NCI-H1436 treated with DMSO at 0.1 percent for 48 hours (cell line): ENCODE results near the gene RPA1.
A peak's percentile ranks its signal among the peaks of the same experiment; 100 is the strongest.

ENCODE experiments used
- DNase-seq: peaks from one replicate; lab custom pipeline; 2025; lab: John Stamatoyannopoulos, UW

The RPA1 gene

DNA sequence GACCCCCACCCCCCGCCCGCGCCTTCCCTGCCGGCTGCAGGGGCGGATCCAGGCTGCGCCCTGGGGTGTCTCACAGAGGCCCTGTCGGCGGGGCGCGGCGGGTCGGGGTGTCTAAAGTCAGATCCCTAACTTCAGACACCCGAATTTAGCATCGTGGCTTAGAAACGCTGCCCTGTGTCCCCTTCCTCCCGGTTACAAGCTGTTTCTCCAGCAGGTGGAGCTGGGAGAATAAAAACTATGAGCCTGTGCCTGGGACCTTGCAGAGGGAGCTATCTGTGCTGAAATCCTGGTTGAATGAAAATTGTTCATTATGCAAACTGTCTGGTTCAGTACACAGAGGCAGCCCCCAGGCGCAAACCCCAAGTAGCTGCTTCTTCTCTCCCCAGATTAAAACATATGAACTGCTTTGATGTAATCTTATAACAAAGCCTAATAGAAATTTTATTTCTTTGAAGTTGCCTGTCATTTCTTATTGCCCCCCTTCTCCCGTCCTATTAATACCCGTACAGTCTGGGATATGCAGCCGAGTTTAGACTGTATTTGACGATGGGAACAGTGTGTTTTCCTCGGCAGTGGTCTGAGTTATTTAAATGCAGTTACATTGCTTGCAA lies 79.0 kb downstream of the RPA1 start:
- peak; percentile 61 for DNase-seq

DNA sequence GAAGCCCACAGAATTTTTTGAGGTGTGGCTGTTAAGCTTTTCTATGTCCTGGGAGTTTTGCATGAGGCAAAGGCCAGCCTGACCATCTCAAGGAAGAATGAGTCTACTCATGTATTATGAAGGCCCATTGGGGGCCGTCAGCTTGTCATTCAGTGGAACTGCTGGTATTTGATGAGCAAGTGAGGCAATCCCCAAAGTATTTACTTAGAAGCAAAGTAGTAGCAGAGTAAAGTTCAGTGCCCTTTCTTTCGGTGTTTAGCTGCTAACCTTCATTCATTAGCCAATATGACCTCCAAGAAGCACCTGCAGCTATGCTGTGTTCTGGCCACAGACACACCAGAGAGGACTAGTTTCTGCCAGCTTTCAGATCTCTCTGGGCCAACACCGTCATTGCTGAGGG lies 80.2 kb downstream of the RPA1 start:
- DNase-seq = no peak

DNA sequence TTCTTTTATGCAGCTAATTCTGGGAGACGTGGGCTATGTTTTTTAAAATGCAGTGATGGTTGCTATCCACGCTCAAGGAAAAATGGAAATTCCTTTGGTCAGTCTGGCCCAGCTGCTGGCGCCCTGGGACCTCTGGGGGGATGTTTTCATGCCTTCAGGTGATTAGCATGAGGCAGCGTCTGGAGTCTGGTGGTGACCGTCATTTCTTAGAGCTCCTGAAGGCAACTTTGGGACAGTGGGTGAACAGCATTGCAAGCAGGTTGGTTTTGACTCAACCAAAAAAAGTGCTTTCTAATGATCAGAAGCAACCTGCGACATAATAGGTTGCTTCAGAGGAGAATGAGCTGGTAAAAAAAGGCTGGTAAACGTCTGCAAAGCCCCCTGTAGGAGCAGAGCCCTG lies 82.3 kb downstream of the RPA1 start:
- DNase-seq = no peak

DNA sequence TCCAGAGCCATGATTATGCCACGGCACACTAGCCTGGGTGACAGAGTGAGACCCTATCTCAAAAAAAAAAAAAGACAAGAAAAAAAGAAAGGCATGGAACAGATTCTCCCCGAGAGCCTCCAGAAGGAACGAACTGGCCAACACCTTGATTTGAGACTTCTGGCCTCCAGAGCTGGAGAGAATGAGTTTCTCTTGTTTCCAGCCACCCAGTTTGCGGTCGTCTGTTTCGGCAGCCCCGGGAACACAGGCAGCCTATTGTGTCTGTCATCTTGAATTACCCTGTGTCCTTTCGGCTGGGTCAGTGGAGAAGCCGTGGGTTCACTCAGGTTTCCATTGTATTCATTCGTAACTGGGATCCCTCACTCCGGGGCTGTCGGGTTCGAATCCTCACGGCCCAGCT lies 83.9 kb downstream of the RPA1 start:
- DNase-seq = no peak

DNA sequence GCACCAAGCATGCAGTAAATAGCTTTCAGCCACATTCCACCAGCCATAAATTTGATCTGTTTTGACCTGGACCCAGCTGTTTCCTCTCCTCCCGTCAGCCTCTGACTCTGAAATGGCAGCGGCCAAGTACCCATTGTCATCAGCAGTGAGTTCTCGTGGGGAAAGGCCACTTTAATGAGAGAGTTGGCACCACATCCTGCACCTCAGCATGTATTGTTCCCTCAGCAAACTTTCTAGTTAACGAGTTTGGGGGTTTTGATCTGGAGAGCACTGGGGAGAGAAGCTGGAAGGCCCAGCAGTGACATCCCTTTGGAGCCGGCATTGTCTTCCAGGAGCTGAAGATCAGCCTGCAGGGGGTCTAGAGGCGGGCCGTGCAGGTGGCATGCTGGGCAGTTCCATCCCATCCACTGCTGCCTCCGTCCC lies 84.9 kb downstream of the RPA1 start:
- DNase-seq = no peak

DNA sequence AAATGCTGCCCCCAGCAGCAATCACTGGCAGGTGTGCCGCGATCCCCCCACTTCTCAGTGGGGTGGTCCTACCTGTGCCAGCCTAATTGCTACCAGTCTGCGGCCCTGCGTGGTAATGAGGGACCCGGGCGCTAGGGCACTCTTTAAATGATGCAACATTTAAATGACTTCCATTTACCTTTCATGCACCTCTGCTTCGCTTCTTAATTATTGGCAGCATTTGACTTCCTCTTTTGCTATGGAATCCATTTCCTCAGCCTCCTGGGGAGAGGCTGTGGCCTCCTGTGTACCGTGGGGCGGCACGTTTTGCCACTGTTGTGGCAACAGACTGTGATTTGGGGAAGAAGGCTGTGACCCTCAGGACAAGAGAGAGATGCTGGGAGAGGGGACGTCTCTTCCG lies 86.1 kb downstream of the RPA1 start:
- DNase-seq = no peak

DNA sequence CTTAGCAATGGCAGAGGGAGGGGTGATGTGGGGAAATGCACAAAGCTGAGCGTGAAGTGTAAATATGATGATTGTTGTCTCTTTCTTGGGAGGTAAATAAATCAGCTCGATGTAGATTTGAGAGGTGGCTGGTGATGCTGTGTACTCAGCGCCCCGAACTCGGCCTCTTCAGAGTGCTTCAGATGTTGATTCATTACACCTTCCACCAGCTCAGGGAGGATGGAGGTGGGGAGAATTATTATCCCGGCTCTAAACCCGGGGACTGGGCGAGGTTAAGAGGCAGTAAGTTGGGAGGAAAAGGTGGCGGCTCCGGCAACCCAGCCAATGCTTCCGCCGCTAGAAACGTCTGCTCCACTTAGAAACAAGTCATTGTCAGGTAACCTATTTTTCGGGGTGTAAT lies 86.5 kb downstream of the RPA1 start:
- no peak for DNase-seq

DNA sequence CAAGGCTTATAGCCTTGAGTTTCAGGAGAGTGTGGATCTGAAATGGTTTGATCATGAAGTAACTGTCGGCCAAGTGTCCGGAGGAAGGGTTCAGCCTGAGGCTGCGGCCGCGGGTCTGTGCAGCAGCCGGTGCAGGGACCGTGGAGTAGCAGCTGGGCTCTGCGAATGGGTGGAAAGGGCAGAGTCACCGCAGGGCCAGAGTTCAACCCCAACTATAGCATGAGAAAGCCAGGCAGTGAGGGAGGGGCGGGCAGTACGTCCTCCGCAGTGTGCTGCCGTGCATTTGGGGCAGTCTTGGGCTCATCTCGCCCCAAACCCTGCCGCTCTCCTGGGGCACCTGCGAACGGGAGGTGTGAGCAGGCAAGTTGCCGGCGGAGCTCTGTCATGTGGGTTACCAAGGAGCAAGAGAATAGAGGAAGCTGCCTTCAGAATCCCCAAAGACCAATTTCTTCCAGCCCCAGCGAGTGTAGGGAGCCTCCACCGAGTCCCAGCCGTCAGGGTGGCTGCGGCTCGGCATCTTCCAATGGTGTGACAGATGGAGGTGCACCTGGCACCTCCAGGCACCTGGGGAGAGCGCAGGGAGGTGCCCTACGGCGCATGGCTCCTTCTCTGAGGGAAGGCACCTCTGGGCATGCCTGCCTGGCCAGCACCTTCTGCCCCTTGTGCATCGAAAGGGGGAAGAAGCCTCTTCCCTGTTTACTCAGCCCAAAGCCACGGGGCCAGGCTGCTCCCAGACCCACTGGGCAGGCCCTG lies 87.3 kb downstream of the RPA1 start:
- no peak for DNase-seq

DNA sequence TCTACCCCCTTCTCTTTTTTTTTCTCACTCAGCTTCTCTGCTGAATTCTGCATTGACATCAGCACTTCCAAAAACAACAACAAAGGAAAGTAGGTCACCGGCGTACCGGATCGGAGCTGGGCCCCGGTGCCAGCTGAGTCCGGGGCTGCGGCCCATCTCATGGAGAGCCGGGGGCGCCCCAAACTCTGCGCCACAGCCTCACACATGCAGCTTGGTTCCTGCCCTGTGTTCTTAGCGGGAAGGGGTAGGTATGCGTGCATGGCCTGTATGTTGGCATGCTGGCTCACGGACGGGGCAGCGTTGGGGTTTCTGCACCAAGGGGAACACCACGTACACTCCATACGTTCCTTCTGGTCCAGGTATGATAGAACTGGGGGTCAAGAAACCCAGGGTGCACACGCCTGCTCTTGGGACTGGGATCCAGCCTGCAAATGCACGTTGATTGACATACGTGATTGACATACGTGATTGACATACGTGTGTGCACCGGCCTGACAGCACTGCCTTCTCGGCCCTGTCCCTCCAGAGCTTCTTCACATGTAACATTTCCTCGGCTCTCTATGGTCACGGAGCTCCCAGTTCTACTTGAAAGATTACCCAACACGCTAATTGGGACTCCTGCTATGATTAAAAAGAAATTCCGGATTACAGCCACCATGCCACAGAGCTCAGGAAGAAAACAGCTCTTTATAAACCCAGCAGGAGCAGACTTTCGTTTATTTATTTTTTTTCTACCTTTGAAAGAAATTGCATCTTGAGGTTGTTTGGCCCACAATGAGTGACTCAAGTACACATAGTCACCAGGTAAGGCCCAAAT lies 88.7 kb downstream of the RPA1 start:
- no peak for DNase-seq

DNA sequence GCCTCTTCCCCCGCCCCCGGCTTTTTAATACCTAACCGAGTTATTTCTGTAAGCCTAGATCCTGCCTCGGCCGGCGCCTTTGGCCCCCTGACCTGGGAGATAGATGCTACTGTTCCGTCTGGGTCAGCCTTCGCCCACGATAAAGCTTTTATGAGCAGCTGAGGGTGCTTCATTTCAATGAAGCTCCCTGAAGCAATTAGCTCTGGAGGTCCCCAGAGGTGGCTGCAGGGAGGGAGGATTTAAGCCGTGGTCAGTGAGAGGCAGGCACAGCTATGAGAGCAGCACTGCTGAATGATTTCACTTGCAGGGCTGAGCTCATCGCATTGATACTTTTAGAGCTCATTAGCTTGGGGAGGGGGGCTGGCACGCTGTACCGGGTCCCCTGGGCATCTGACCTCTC lies 89.4 kb downstream of the RPA1 start:
- no peak for DNase-seq

DNA sequence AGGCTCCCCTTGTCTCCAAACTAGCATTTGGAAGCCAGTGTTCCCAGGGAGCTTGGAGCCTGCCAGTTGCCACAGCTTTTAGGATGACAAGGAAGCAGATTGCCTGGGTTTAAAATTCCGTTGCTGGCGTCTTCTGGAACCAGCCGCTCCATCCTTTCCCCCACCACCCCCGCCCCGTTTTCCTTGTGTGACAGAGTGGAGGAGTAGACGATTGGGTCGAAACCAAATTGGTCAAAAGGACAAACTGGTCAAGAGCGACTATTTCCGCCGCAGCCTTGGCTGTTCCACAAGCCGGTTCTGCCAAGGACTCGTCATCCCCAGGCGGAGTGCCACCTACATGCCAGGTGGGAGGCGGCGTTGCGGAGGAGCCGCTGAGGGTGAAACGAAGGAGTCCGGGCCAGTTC lies 91.1 kb downstream of the RPA1 start:
- no peak for DNase-seq

DNA sequence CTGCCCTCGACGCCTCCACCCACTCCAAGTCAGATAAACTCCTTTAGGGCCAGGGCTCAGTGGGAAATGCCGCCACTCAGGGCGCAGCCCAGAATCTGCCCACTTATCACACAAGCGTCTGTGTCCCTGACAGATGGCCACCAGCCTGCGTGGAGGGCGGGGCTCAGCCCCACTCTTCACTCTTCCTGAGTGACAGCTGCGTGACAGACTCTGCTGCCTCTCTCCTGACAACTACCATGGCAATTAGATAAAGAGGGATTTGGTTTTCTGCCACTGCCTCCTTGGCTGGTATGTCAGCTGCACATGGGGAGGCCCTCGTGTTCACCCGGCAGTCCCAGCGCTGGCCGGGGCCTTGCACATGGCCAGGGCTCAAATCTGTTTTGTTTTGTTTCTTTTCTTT lies 99.2 kb downstream of the RPA1 start:
- no peak for DNase-seq

DNA sequence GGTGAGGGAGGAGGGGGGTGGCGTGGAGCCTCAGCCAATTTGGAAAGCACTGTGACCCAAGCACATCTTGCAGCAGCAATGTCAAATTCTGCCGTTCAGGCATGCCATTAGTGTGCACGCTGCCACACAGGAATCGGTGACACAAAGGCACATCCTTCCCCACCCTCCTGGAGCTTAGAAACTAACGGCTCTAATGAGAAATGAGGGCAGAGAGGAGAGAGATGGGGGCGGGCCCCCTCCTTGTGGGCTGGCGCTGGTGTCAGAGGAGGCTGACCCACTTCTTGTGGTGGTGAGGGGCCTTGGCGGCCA lies 100.5 kb downstream of the RPA1 start:
- no peak for DNase-seq

DNA sequence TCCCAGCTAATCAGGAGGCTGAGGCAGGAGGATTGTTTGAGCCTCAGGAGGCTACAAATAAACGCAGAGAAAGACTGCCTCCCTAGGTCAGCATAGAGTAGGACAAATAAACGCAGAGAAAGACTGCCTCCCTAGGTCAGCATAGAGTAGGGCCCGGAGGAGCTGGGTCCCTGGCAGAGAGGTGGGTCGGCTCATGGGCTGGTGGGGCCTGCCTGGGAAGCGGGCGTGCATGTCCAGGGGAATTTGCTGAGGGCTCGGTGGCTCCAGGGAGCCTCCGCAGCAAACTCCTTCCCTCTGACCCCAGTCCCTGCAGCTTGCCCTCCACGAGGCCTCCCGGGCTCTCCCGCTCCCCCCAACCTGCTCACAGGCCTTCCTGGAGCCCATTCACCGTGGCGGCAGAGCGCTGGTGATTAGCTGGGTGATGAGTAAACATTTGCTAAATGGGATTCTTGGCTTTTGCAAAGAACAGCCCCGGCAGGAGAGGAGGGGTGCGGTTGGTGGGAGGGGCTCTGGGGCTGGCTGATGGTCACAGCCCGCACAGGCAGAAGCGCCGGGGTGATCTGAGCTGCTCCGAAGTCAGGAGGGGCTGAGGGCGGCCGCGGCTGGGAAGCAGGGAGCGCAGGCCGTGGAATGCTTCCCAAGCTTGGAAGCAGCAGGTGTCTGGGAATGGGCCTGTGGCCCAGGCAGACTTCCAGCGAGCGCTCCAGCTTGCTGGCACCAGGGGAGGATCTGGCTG lies 102.2 kb downstream of the RPA1 start:
- no peak for DNase-seq

DNA sequence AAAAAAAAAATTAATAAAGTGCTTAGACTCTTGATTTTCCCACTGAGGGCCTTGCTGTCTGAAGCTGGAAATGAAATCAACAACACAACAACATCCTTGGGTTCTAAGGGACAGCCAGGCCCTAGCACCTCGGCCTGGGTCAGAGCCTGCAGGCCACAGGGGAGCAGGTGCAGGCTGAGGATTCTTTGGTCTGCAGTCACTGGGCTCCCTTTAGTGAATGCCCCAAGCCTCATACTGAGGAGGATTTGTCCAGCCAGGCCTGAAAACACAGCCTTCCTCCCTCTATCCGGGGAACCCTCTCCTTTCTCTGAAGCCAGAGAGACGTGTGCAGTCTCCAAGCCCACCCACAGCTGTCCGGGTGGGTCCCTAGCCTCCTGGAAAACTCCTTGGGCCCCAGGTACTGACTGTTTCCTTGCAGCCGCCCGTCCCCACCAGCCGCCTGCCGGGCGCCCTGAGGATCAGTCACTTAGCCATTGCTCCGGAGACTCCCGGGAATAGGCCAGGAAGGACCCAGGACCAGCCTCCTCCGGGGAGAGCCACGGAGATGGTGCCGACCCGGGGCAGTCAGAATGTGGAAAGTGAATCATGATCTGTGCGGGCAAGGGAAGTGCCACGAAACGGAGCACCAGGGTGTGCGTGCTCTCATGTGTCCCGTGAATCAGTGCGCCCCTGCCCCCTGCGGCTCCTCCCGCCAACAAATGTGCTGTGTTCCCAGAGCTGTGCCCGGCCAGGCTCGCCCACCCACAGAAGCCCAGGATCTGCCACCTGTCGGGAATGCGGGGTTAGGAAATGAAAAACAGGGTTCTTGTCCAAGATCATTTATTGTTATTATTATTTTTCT lies 104.3 kb downstream of the RPA1 start:
- DNase-seq = no peak

DNA sequence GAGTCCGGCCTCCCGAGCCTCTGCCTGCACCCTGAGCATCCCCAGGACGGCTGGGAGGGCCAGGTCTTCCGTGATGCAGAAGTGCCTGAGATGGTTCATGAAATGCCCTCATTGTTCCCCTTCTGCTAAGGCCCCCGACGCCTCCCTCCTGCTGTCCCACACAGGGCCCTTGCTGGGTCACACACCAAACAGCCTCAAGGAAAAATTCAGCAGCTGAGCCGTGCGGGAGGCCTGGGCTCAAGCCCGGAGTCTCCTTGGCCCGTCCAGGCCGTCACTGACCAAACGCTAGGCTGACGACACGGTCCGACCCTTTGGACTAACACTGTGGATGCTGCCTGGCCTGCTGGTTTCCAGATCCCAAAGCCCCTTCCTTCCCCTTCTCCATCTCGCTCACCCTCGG lies 105.1 kb downstream of the RPA1 start:
- no peak for DNase-seq

DNA sequence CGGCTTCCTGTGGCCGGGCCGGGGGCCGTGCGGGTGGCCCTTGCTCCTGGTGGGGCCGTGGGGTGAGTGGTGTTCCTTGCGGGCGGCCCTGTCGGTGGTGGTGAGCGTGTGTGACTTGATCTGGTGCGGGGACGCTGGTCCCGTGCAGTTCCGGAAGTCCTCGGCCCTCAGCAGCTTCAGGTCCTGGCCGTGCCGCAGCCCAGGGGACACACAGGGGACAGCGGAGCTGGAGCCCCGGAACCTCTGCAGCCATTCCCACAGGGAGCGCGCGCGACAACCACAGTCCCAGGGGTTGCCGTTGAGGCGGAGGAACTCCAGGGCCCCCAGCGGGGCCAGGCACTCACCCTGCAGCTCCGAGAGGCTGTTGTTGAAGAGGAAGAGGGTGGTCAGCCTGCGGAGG lies 107.0 kb downstream of the RPA1 start:
- DNase-seq = no peak

DNA sequence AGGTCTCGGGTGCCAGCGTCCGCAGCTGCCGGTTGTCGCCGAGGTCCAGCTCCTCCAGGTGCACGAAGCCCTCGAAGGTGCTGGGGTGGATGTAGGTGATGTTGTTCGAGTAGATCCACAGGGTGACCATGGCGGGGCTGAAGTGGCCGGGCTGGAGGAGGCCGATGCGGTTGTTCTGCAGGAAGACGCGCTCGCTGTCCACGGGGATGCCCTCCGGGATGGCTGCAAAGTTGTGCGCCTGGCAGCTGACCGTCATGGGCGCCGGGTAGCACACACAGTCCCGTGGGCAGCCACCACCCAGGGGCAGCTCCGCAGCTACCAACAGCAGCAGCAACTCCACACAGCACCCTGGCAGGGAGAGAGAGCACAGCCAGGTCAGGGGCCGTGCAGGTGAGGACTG lies 107.7 kb downstream of the RPA1 start:
- DNase-seq = no peak

DNA sequence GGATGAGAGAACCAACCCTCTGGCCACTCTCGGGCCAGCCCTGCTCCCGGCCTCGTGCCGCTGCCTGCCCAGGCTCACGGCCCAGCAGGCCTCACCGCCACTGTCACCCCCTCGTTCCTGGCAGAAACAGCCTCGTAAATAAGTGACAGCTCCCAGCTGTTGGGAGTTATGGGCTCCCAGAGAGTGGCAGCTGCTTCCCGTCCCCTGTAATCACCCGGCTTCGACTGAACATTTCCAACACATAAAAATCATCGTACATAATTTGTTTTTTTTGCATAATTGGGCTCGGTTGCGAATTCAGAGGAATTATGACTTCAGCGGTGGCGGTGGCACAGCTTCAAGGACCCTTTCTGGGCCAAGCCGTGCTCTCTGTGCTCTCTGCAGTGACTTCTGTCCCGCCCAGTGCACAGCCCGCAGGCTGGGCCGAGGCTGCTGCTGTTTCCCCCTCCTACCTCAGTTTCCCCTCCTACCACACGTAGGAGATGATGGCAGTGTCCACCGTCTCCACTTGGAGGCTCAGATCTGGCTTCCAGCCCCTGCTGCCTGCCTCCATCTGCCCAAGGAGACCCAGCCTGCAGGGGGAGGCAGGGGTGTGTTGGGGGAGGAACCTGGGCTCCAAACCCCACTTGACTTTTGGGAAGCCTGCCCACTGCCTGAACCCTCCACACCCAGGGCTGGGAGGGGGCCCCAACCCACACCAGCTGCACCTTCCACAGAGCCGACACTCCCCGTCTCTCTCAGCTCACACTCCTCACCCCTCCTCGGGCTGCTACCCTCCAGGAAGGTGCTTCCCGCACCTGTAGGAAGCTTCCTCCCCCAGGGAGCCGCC lies 110.4 kb downstream of the RPA1 start:
- DNase-seq = no peak

DNA sequence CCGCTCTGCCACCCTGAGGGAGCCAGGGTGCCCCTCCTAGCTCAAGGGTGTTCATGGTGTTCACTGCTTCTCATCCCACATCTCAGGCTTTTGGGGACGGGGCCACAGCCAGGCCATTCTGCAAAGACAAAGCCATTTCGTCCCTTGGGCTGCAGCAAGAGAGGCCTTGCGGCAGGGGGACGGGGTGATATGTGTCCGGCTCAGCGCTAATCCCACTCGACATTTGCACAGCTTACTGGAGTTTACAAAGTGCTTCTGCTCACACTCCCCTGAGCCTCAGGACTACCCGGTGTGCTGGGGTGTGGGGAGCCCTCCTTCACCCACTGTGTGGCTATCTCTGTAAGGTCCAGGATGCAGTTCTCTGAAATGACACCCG lies 111.0 kb downstream of the RPA1 start:
- no peak for DNase-seq
